Peyer's patch (tissue), 4 donors: Measurements from ENCODE around the gene WNK1. TPM values are rescaled to one million over a fixed set of nuclear protein-coding genes. Genes with fewer than 3 reads are reported as not detected.
"Not testable (repeated sequence)": the region's sequence is repeated elsewhere in the genome, so short reads cannot be mapped to it uniquely, and the experiment has no call there.

ENCODE experiments used
- DNase-seq, 3 donors: peaks; one replicate each; pipeline ENCODE4 v3.0.0-alpha.2; 2017 to 2019
- H3K27ac ChIP-seq, 4 donors: fragments of 200-600 bp; sonication (generic); one replicate each; pipeline ENCODE4 v1.5.1; 2016 to 2019
- H3K27me3 ChIP-seq, 2 donors: fragments of 200-600 bp; sonication (generic); one replicate each; pipeline ENCODE4 v1.5.1; 2019
- H3K36me3 ChIP-seq, 3 donors: fragments of 200-600 bp; sonication (generic); one replicate each; pipeline ENCODE4 v1.5.1; 2016 to 2019
- H3K4me1 ChIP-seq, 4 donors: fragments of 200-600 bp; sonication (generic); one replicate each; pipeline ENCODE4 v1.5.1; 2016 to 2019
- H3K4me3 ChIP-seq, 4 donors: fragments of 200-600 bp; sonication (generic); 1 replicate in 3 of 4; 2 replicates in 1 of 4; pipeline ENCODE4 v1.5.1; 2016 to 2019; ENCODE audit warnings: mild to moderate bottlenecking in 1 of 4
- H3K9me3 ChIP-seq, 4 donors: fragments of 200-600 bp; sonication (generic); one replicate each; pipeline ENCODE4 v1.5.1; 2016 to 2019; ENCODE audit warnings: mild to moderate bottlenecking in 1 of 4
- POLR2A ChIP-seq, 2 donors: fragments of 450-650 bp; IDR thresholded peaks; one replicate each; pipeline ENCODE4 v1.5.1; 2017; ENCODE audit warnings: antibody characterized with exemption in 2 of 2, mild to moderate bottlenecking in 2 of 2, moderate library complexity in 2 of 2
- total RNA-seq, 4 donors: library from RNA; depleted of rRNA; stranded (reverse); fragments of >200 nt; gene quantifications; one replicate each; pipeline ENCODE4 v1.1.0, GENCODE V29; 2016
- TF ChIP-seq, protein P1 (sequence below), 6 experiments: fragments of 450-650 bp in 4 of 6; fragments of 200-600 bp in 2 of 6; sonication (generic) in 1 of 6; IDR thresholded peaks; one replicate each; pipeline ENCODE4 v1.5.1; 2017 to 2019; ENCODE audit warnings: antibody characterized with exemption in 6 of 6, mild to moderate bottlenecking in 3 of 6, moderate library complexity in 1 of 6

The WNK1 gene
- total RNA-seq, 4 donors from 2014 or later = 83.2 to 198 (median 144) TPM

DNA sequence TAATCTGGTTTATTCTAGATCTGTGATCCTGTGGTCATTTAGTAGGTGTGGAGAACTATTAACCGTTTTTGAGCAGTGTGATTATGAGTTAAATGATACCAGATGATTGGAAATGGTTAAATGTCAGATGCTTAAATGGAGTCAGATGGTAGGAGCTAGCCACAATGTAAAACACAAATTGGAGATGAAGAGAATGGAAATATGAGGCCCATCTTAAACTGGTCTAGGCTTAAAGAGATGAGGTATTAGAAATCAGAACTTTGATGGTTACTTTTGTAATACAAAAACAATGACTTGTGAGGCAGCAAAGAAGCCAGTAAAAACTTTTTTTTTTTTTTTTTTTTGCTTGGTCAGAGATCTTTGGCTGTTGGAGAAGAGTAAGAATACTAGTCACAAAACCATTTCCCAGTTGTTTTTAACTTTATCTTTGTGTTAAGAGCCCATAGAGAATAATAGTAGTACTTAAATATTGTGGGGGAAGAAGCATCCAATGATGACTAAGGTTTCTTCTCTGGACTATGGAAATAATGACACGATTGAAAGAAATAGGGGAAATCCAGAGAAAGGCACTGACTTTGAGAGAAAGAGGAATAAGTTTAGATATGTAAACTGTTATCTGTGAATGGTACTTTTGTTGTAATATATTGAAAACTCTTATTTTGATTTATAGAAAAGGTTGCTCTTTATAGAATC is 95.9 kb downstream of the WNK1 start:
- Histone ChIP-seq H3K9me3 (no peaks in the 10 kb centered on the region), H3K27me3 (no peaks in the 10 kb centered on the region), H3K27ac (no peak overlapping the region), H3K4me1 (peaks cover 0 to 5% (median 0%) of the 10 kb centered on the region in 4 donors), H3K36me3 (no peaks in the 10 kb centered on the region), H3K4me3 (no peak overlapping the region)
- DNase-seq = no peak
- TF ChIP-seq, protein P1, sequence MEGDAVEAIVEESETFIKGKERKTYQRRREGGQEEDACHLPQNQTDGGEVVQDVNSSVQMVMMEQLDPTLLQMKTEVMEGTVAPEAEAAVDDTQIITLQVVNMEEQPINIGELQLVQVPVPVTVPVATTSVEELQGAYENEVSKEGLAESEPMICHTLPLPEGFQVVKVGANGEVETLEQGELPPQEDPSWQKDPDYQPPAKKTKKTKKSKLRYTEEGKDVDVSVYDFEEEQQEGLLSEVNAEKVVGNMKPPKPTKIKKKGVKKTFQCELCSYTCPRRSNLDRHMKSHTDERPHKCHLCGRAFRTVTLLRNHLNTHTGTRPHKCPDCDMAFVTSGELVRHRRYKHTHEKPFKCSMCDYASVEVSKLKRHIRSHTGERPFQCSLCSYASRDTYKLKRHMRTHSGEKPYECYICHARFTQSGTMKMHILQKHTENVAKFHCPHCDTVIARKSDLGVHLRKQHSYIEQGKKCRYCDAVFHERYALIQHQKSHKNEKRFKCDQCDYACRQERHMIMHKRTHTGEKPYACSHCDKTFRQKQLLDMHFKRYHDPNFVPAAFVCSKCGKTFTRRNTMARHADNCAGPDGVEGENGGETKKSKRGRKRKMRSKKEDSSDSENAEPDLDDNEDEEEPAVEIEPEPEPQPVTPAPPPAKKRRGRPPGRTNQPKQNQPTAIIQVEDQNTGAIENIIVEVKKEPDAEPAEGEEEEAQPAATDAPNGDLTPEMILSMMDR (IDR thresholded peaks at IDR 0.05) = no peak
- TF ChIP-seq POLR2A (IDR thresholded peaks at IDR 0.05) = no peak

GRCh38 chr12:848882-849527 is 96.6 kb downstream of the WNK1 start:
- no peaks in the 10 kb centered on the region for H3K9me3 ChIP-seq
- no peak overlapping the region for H3K4me3 ChIP-seq
- H3K27me3 ChIP-seq = no peaks in the 10 kb centered on the region
- no peak for DNase-seq
- TF ChIP-seq, protein P1 (IDR thresholded peaks at IDR 0.05) = no peak
- TF ChIP-seq POLR2A (IDR thresholded peaks at IDR 0.05) = no peak
- H3K36me3 ChIP-seq = no peaks in the 10 kb centered on the region
- H3K4me1 ChIP-seq = peaks cover 0 to 5% (median 0%) of the 10 kb centered on the region in 4 donors
- H3K27ac ChIP-seq = no peak overlapping the region

GRCh38 chr12:849733-850437 is 97.5 kb downstream of the WNK1 start:
- not testable (repeated sequence) for H3K9me3 ChIP-seq, H3K4me3 ChIP-seq, H3K27me3 ChIP-seq, H3K36me3 ChIP-seq, H3K27ac ChIP-seq, H3K4me1 ChIP-seq, DNase-seq

- Histone ChIP-seq H3K4me1 (peaks cover 0 to 5% (median 0%) of the 10 kb centered on the region in 4 donors), H3K9me3 (no peaks in the 10 kb centered on the region), H3K4me3 (no peak overlapping the region), H3K36me3 (no peaks in the 10 kb centered on the region), H3K27ac (no peak overlapping the region), H3K27me3 (no peaks in the 10 kb centered on the region)
- DNase-seq = no peak
- no peak for TF ChIP-seq POLR2A (IDR thresholded peaks at IDR 0.05)
- TF ChIP-seq, protein P1 (IDR thresholded peaks at IDR 0.05) = no peak
Observed at GRCh38 chr12:851343-851742, 99.0 kb downstream of the WNK1 start.

GRCh38 chr12:851913-852312 is 99.5 kb downstream of the WNK1 start:
- no peaks in the 10 kb centered on the region for H3K9me3 ChIP-seq
- TF ChIP-seq, protein P1 (IDR thresholded peaks at IDR 0.05) = no peak
- TF ChIP-seq POLR2A (IDR thresholded peaks at IDR 0.05) = no peak
- peaks cover 0 to under 1% (median 0%) of the 10 kb centered on the region in 3 donors for H3K36me3 ChIP-seq
- no peak overlapping the region for H3K4me3 ChIP-seq
- H3K4me1 ChIP-seq = peaks cover 0 to 5% (median 0%) of the 10 kb centered on the region in 4 donors
- no peaks in the 10 kb centered on the region for H3K27me3 ChIP-seq
- no peak overlapping the region for H3K27ac ChIP-seq
- no peak for DNase-seq

DNA sequence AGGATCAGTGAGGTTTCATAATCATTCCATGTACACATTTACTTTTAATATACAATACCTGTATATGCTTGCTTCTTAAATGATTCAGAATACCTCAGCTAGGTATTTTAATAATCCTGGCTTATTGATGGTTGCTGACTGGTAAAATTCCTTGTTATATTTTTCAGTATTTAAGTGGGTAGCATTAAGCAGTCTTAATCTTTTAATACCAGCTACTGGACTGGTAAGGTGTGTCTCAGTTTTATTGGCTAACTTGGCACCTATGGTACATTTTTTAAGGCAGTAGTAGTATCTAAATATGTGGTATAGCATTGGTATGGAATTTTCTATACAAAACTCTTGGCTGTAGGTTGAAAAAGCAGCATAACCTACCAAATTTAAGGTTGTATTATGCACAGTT is 100.5 kb downstream of the WNK1 start:
- peaks cover 0 to 9% (median 0%) of the 10 kb centered on the region in 3 donors for H3K36me3 ChIP-seq
- H3K27me3 ChIP-seq = no peaks in the 10 kb centered on the region
- no peak overlapping the region for H3K27ac ChIP-seq
- peaks cover 0 to 5% (median 0%) of the 10 kb centered on the region in 4 donors for H3K4me1 ChIP-seq
- H3K4me3 ChIP-seq = no peak overlapping the region
- no peak for DNase-seq
- H3K9me3 ChIP-seq = no peaks in the 10 kb centered on the region
- no peak for TF ChIP-seq POLR2A (IDR thresholded peaks at IDR 0.05)
- TF ChIP-seq, protein P1 (IDR thresholded peaks at IDR 0.05) = no peak
